GM23248 (cell line): ENCODE measurements around the gene PEAK3. TPM values are rescaled to one million over a fixed set of nuclear protein-coding genes. Genes with fewer than 3 reads are reported as not detected.
"Not testable (repeated sequence)": the region's sequence is repeated elsewhere in the genome, so short reads cannot be mapped to it uniquely, and the experiment has no call there.

Experiments
- DNase-seq: peaks from one replicate; pipeline ENCODE4 v3.0.0-alpha.2; 2015
- H2AFZ ChIP-seq: fragments of 200-600 bp; sonication (generic); 2 replicates; pipeline ENCODE4 v1.6.1; 2016; ENCODE audit warnings: antibody characterized with exemption
- H3F3A ChIP-seq: fragments of 200-600 bp; sonication (generic); 2 replicates; pipeline ENCODE4 v1.6.1; 2016; ENCODE audit warnings: mild to moderate bottlenecking, antibody characterized with exemption, mixed run types; ENCODE audit not compliant: insufficient read depth
- H3K27ac ChIP-seq: fragments of 200-600 bp; sonication (generic); 2 replicates; pipeline ENCODE4 v1.5.1; 2016; ENCODE audit warnings: mild to moderate bottlenecking
- H3K27me3 ChIP-seq: fragments of 200-600 bp; sonication (generic); replicated peaks from 2 replicates; pipeline ENCODE4 v1.6.1; 2016; ENCODE audit warnings: mild to moderate bottlenecking; ENCODE audit not compliant: insufficient read depth
- H3K36me3 ChIP-seq: fragments of 200-600 bp; sonication (generic); 2 replicates; pipeline ENCODE4 v1.6.1; 2016; ENCODE audit warnings: low read depth, mild to moderate bottlenecking
- H3K4me1 ChIP-seq: fragments of 200-600 bp; sonication (generic); 2 replicates; pipeline ENCODE4 v1.6.1; 2016; ENCODE audit warnings: mild to moderate bottlenecking; ENCODE audit not compliant: insufficient read depth
- H3K4me2 ChIP-seq: fragments of 200-600 bp; sonication (generic); one replicate; pipeline ENCODE4 v1.6.1; 2016; ENCODE audit warnings: mild to moderate bottlenecking; ENCODE audit not compliant: unreplicated experiment
- H3K4me3 ChIP-seq: fragments of 200-600 bp; sonication (generic); 2 replicates; pipeline ENCODE4 v1.5.1; 2016; ENCODE audit warnings: mild to moderate bottlenecking
- H3K79me2 ChIP-seq: fragments of 200-600 bp; sonication (generic); 2 replicates; pipeline ENCODE4 v1.6.1; 2016; ENCODE audit warnings: mild to moderate bottlenecking; ENCODE audit not compliant: insufficient read depth
- H3K9ac ChIP-seq: fragments of 200-600 bp; sonication (generic); 2 replicates; pipeline ENCODE4 v1.6.1; 2016; ENCODE audit warnings: mild to moderate bottlenecking
- H3K9me2 ChIP-seq: fragments of 200-600 bp; sonication (generic); 2 replicates; pipeline ENCODE4 v1.6.1; 2016; ENCODE audit warnings: mixed run types, mild to moderate bottlenecking, moderate library complexity; ENCODE audit not compliant: insufficient read depth
- H3K9me3 ChIP-seq: fragments of 200-600 bp; sonication (generic); one replicate; pipeline ENCODE4 v1.6.1; 2017; ENCODE audit warnings: low read depth
- H4K20me1 ChIP-seq: fragments of 200-600 bp; sonication (generic); 2 replicates; pipeline ENCODE4 v1.6.0; 2016; ENCODE audit not compliant: insufficient read depth
- EZH2 ChIP-seq: fragments of 200-600 bp; sonication (generic); IDR thresholded peaks from 2 replicates; pipeline ENCODE4 v1.6.1; 2018; ENCODE audit warnings: antibody characterized with exemption, mild to moderate bottlenecking; ENCODE audit not compliant: insufficient read depth, poor library complexity, severe bottlenecking
- EZH2phosphoT487 ChIP-seq: fragments of 200-600 bp; sonication (generic); IDR thresholded peaks from 2 replicates; pipeline ENCODE4 v1.6.1; 2018; ENCODE audit warnings: antibody characterized with exemption, moderate library complexity, mild to moderate bottlenecking, low read depth; ENCODE audit not compliant: insufficient read depth
- WGBS, 2 experiments: methylation state at CpG; one replicate each; pipeline ENCODE4 v1.1.6; 2015 to 2017; ENCODE audit warnings: low lambda C conversion rate in 2 of 2, low coverage in 1 of 2; ENCODE audit errors: missing lambda C conversion rate in 2 of 2; 5-methylcytosine and 5-hydroxymethylcytosine counted together
- in situ Hi-C: fragments of 300-500 bp; cut with MboI; formaldehyde crosslinking; loops from 2 replicates; pipeline ENCODE4 v1.15.0; 2020
- polyA plus RNA-seq: library from polyadenylated mRNA; unstranded; fragments of >200 nt; fragmentation: Nextera tagmentation; extraction: Ambion mirVana; gene quantifications from 2 replicates; pipeline ENCODE4 v1.2.1, GENCODE V29; 2016
- total RNA-seq: library from RNA; depleted of rRNA; stranded (reverse); fragments of >200 nt; shearing (Covaris generic); gene quantifications from 2 replicates; pipeline ENCODE4 v1.2.3, GENCODE V29; 2014

PEAK3 gene
- total and polyA plus RNA-seq, 2 experiments from 2014 or later, result not detected

- Histone ChIP-seq H3K4me1 (no peaks in the 10 kb centered on the region), H3K4me3 (no peak overlapping the region), H3K4me2 (no peak overlapping the region), H2AFZ (no peak overlapping the region), H3F3A (no peaks in the 10 kb centered on the region), H3K27ac (no peak overlapping the region), H3K79me2 (no peaks in the 10 kb centered on the region), H3K36me3 (no peaks in the 10 kb centered on the region), H3K9me2 (no peaks in the 10 kb centered on the region), H3K27me3 (peaks cover 30% of the 10 kb centered on the region), H3K9me3 (no peaks in the 10 kb centered on the region), H4K20me1 (no peaks in the 10 kb centered on the region), H3K9ac (no peak overlapping the region)
- DNase-seq, result no peak
- in situ Hi-C loops, result loop anchor here (10.0 kb wide), 1 partner anchor 98 kb away; no protein-coding TSS in a partner anchor
- 82 to 85% methylated on average over 20 of the region's 20 CpGs for WGBS, 2 experiments
- TF ChIP-seq EZH2phosphoT487, result no peak
- TF ChIP-seq EZH2, result no peak
Observed at GRCh38 chr19:2286402-2287140, 4.6 kb upstream of the PEAK3 start.

DNA sequence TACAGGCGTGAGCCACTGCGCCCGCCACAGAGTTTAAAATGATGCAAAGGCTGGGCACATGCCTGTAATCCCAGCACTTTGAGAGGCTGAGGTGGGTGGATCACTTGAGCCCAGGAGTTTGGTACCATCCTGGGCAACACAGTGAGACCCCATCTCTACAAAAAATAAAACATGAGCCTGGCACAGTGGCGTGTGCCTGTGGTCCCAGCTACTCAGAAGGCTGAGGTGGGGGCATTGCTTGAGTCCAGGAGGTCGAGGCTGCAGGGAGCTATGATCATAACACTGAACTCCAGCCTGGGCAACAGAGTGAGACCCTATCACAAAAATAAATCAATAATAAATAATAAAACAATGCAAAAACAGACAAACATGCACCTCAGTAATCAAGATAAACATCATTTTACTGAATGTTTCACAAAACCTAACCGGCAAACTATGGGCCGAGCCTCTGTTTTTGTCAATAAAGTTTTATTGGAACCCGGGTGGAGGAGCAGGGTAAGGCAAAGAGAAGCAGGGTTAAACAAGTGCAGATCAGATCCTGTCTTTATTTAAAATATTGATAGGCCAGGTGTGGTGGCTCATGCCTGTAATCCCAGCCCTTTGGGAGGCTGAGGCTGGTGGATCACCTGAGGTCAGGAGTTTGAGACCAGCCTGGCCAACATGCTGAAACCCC, 2.0 kb upstream of the PEAK3 start:
- H4K20me1 ChIP-seq, result no peaks in the 10 kb centered on the region
- H3K9me3 ChIP-seq, result no peaks in the 10 kb centered on the region
- H3F3A ChIP-seq, result no peaks in the 10 kb centered on the region
- H3K79me2 ChIP-seq, result no peaks in the 10 kb centered on the region
- no peak overlapping the region for H3K4me3 ChIP-seq
- H3K9ac ChIP-seq, result no peak overlapping the region
- 88% methylated on average over 8 of the region's 8 CpGs for WGBS, 2 experiments
- TF ChIP-seq EZH2 (no peak), EZH2phosphoT487 (no peak)
- no peaks in the 10 kb centered on the region for H3K36me3 ChIP-seq
- no peak overlapping the region for H2AFZ ChIP-seq
- no peaks in the 10 kb centered on the region for H3K4me1 ChIP-seq
- no peaks in the 10 kb centered on the region for H3K9me2 ChIP-seq
- no peak for DNase-seq
- in situ Hi-C loops, result loop anchor here (10.0 kb wide), 1 partner anchor 101 kb away; no protein-coding TSS in a partner anchor
- H3K27me3 ChIP-seq, result peaks cover 6% of the 10 kb centered on the region
- no peak overlapping the region for H3K27ac ChIP-seq
- H3K4me2 ChIP-seq, result no peak overlapping the region

DNA sequence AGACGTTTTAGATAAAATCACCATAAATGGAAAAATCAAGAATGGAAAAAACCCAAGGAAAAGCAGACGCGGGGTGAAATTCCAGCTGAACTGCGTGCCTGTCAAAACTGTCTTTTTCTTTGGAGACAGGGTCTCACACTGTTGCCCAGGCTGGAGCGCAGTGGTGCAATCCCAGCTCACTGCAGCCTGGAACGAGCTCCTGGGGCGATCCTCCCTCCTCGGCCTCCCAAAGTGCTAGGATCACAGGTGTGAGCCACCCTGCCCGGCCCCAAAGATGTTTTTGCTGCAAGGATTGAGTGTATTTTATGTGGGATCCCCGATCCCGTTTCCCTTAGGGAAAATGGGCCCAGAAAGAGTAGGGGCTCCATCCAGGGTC, 875 bp upstream of the PEAK3 start:
- Histone ChIP-seq H3K4me2 (no peak overlapping the region), H4K20me1 (no peaks in the 10 kb centered on the region), H3K9ac (no peak overlapping the region), H3F3A (no peaks in the 10 kb centered on the region), H3K9me2 (no peaks in the 10 kb centered on the region), H2AFZ (no peak overlapping the region), H3K27ac (no peak overlapping the region), H3K36me3 (no peaks in the 10 kb centered on the region), H3K4me3 (no peak overlapping the region), H3K9me3 (no peaks in the 10 kb centered on the region), H3K79me2 (no peaks in the 10 kb centered on the region), H3K27me3 (no peaks in the 10 kb centered on the region), H3K4me1 (no peaks in the 10 kb centered on the region)
- in situ Hi-C loops, result loop anchor here (10.0 kb wide), 1 partner anchor 102 kb away; no protein-coding TSS in a partner anchor
- 87 to 90% methylated on average over 11 of the region's 11 CpGs for WGBS, 2 experiments
- DNase-seq, result no peak
- no peak for TF ChIP-seq EZH2phosphoT487

DNA sequence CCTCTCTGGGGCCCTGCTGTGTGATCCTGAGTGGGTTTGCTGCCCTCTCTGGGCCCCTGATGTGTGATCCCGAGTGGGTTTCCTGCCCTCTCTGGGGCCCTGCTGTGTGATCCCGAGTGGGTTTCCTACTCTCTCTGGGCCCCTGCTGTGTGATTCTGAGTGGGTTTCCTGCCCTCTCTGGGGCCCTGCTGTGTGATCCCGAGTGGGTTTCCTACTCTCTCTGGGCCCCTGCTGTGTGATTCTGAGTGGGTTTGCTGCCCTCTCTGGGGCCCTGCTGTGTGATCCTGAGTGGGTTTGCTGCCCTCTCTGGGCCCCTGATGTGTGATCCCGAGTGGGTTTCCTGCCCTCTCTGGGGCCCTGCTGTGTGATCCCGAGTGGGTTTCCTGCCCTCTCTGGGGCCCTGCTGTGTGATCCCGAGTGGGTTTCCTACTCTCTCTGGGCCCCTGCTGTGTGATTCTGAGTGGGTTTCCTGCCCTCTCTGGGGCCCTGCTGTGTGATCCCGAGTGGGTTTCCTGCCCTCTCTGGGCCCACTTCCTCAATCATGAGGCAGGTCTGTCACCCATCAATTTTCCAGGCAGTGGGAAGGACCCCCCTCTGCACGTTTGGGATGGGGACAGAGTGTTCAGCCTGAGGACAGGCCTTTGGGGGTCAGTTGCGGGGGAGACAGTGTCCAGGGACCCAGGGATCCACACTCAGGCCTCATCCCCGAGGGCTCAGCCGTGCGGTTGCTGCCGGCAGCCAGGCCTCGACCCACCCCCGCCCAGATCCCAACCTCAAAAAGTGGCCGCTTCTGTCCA, 512 bp downstream of the PEAK3 start:
- not testable (repeated sequence) for H3K79me2 ChIP-seq, H2AFZ ChIP-seq, H3F3A ChIP-seq, H3K27ac ChIP-seq, H3K27me3 ChIP-seq, H3K4me1 ChIP-seq, H3K4me3 ChIP-seq, H3K36me3 ChIP-seq, H3K9me2 ChIP-seq, H3K4me2 ChIP-seq, H4K20me1 ChIP-seq, H3K9me3 ChIP-seq, DNase-seq, H3K9ac ChIP-seq
- in situ Hi-C loops, result loop anchor here (10.0 kb wide), 1 partner anchor 103 kb away; no protein-coding TSS in a partner anchor
- WGBS, 2 experiments, result 42 to 44% methylated on average over 9 to 16 of the region's 16 CpGs
